ENCODE data around the gene CMTM3. TPM values are rescaled to one million over a fixed set of nuclear protein-coding genes. Genes with fewer than 3 reads are reported as not detected.
"Not testable (repeated sequence)": the region's sequence is repeated elsewhere in the genome, so short reads cannot be mapped to it uniquely, and the experiment has no call there.

Gene CMTM3
- total RNA-seq, 2 experiments from 2014 or later = 53.7 to 59.7 TPM

- Mint-ChIP-seq H3K27me3 (peaks cover 5% of the 10 kb centered on the region), H3K36me3 (ENCODE audit: low read depth) (no peaks in the 10 kb centered on the region), H3K27ac (no peak overlapping the region), H3K9me3 (ENCODE audit: low read depth) (no peaks in the 10 kb centered on the region), H3K4me1 (peaks cover 10% of the 10 kb centered on the region), H3K4me3 (no peak overlapping the region)
- DNase-seq (no peak), ATAC-seq (no peak)
- ChIA-PET CTCF (interaction anchor here (4.1 kb wide), 1 partner anchor 7 kb away, joined by 47 read pairs; no protein-coding TSS in a partner anchor), POLR2A (no interaction called here)
- intact Hi-C loops (cut with DNase I, micrococcal nuclease) = loop anchor here in 1 of 2 experiments (5.0 kb wide), 1 partner anchor 246 kb away; no protein-coding TSS in a partner anchor
Observed at GRCh38 chr16:66653581-66654350, 49.3 kb downstream of the CMTM3 start.

DNA sequence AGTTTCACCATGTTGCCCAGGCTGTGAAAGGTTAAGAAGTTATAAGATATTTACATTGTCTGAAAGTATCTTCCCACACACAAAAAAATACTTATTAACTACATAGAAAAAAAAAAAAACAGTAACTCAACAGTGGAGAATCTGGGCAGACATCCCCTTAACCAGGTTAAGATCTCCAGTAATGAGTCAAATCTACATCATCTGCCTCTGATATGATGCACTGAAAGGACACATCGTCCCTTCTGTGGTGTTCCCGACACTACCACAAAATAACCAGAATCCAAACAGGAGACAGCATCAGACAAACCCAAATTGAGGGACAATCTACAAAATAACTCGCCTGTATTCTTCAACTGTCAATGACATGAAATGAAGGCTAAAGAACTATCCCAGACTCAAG is 52.0 kb downstream of the CMTM3 start:
- ATAC-seq = no peak
- POLR2A ChIA-PET = no interaction called here
- Mint-ChIP-seq H3K27me3 (peaks cover 5% of the 10 kb centered on the region), H3K27ac (no peak overlapping the region), H3K9me3 (ENCODE audit: low read depth) (no peaks in the 10 kb centered on the region), H3K36me3 (ENCODE audit: low read depth) (no peaks in the 10 kb centered on the region), H3K4me1 (no peaks in the 10 kb centered on the region), H3K4me3 (no peak overlapping the region)
- CTCF ChIA-PET = interaction anchor here (0.8 to 1.1 kb wide), 2 partner anchors 48 to 67 kb away, joined by 3 to 5 read pairs; no protein-coding TSS in a partner anchor
- no peak for DNase-seq
- intact Hi-C loops (cut with DNase I, micrococcal nuclease) = no loop called here

- CTCF ChIA-PET = interaction anchor here (0.7 to 1.0 kb wide), 3 partner anchors 9 to 82 kb away, joined by 3 read pairs; no protein-coding TSS in a partner anchor
Observed at GRCh38 chr16:66658143-66658859, 53.8 kb downstream of the CMTM3 start.

DNA sequence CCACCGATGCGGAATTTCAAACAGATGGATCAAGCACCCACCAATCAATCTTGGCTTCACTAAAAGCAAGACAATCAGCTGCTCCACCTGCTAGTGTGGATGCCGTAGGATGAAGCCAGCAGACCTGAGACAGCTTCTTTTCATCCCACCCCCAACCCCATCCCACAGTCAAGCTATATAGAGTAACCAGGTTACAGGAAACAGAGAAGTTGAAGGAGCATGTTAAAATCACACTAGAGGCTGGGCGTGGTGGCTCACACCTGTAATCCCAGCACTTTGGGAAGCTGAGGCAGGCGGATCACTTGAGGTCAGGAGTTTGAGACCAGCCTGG is 54.3 kb downstream of the CMTM3 start:
- H3K4me3 Mint-ChIP-seq = no peak overlapping the region
- no peak for DNase-seq
- no peaks in the 10 kb centered on the region for H3K36me3 Mint-ChIP-seq (ENCODE audit: low read depth)
- ATAC-seq = no peak
- POLR2A ChIA-PET = no interaction called here
- no peaks in the 10 kb centered on the region for H3K4me1 Mint-ChIP-seq
- no peak overlapping the region for H3K27ac Mint-ChIP-seq
- CTCF ChIA-PET = interaction anchor here (0.7 to 4.3 kb wide), 4 partner anchors 7 to 81 kb away, joined by 3 to 47 read pairs (median 3); no protein-coding TSS in a partner anchor
- H3K9me3 Mint-ChIP-seq (ENCODE audit: low read depth) = no peaks in the 10 kb centered on the region
- peaks cover 5% of the 10 kb centered on the region for H3K27me3 Mint-ChIP-seq
- intact Hi-C loops (cut with DNase I, micrococcal nuclease) = no loop called here

More at GRCh38 chr16:66658143-66658859, 53.8 kb downstream of the CMTM3 start:
- no peaks in the 10 kb centered on the region for H3K36me3 Mint-ChIP-seq (ENCODE audit: low read depth)
- H3K27ac Mint-ChIP-seq = no peak overlapping the region
- intact Hi-C loops (cut with DNase I, micrococcal nuclease) = no loop called here
- no peak for DNase-seq
- no peaks in the 10 kb centered on the region for H3K4me1 Mint-ChIP-seq
- no peak overlapping the region for H3K4me3 Mint-ChIP-seq
- H3K27me3 Mint-ChIP-seq = peaks cover 5% of the 10 kb centered on the region
- ATAC-seq = no peak
- POLR2A ChIA-PET = no interaction called here
- H3K9me3 Mint-ChIP-seq (ENCODE audit: low read depth) = no peaks in the 10 kb centered on the region

- ChIA-PET POLR2A (no interaction called here), CTCF (interaction anchor here (0.6 to 4.3 kb wide), 8 partner anchors 8 to 254 kb away, joined by 3 to 47 read pairs (median 3); no protein-coding TSS in a partner anchor)
- Mint-ChIP-seq H3K27me3 (peaks cover 5% of the 10 kb centered on the region), H3K4me3 (no peak overlapping the region), H3K9me3 (ENCODE audit: low read depth) (no peaks in the 10 kb centered on the region), H3K4me1 (no peaks in the 10 kb centered on the region), H3K36me3 (ENCODE audit: low read depth) (no peaks in the 10 kb centered on the region), H3K27ac (no peak overlapping the region)
- no peak for ATAC-seq
- intact Hi-C loops (cut with DNase I, micrococcal nuclease) = no loop called here
- no peak for DNase-seq
Observed at GRCh38 chr16:66660422-66661209, 56.1 kb downstream of the CMTM3 start.

- ATAC-seq (no peak), DNase-seq (no peak)
- Mint-ChIP-seq H3K27me3 (peaks cover 5% of the 10 kb centered on the region), H3K27ac (no peak overlapping the region), H3K4me3 (no peak overlapping the region), H3K4me1 (no peaks in the 10 kb centered on the region), H3K36me3 (ENCODE audit: low read depth) (no peaks in the 10 kb centered on the region), H3K9me3 (ENCODE audit: low read depth) (no peaks in the 10 kb centered on the region)
- intact Hi-C loops (cut with DNase I, micrococcal nuclease) = no loop called here
- ChIA-PET CTCF (interaction anchor here (0.7 to 4.3 kb wide), 7 partner anchors 9 to 213 kb away, joined by 3 to 47 read pairs (median 3); no protein-coding TSS in a partner anchor), POLR2A (no interaction called here)
Observed at GRCh38 chr16:66661210-66661560, 56.7 kb downstream of the CMTM3 start.

GRCh38 chr16:66661671-66662346 is 57.3 kb downstream of the CMTM3 start:
- DNase-seq; ATAC-seq; H3K4me1 Mint-ChIP-seq; intact Hi-C loops (cut with DNase I, micrococcal nuclease); POLR2A ChIA-PET; H3K4me3 Mint-ChIP-seq; H3K9me3 Mint-ChIP-seq (ENCODE audit: low read depth); H3K27ac Mint-ChIP-seq; H3K27me3 Mint-ChIP-seq; H3K36me3 Mint-ChIP-seq (ENCODE audit: low read depth): not testable (repeated sequence)
- CTCF ChIA-PET = interaction anchor here (0.7 to 4.3 kb wide), 5 partner anchors 10 to 212 kb away, joined by 3 to 47 read pairs (median 3); no protein-coding TSS in a partner anchor

GRCh38 chr16:66662445-66663194 is 58.1 kb downstream of the CMTM3 start:
- intact Hi-C loops (cut with DNase I, micrococcal nuclease) = no loop called here
- POLR2A ChIA-PET = no interaction called here
- CTCF ChIA-PET = interaction anchor here (0.7 to 4.3 kb wide), 5 partner anchors 10 to 205 kb away, joined by 3 to 47 read pairs (median 3); no protein-coding TSS in a partner anchor
- no peak overlapping the region for H3K4me3 Mint-ChIP-seq
- no peak for DNase-seq
- H3K36me3 Mint-ChIP-seq (ENCODE audit: low read depth) = no peaks in the 10 kb centered on the region
- H3K27ac Mint-ChIP-seq = no peak overlapping the region
- no peaks in the 10 kb centered on the region for H3K9me3 Mint-ChIP-seq (ENCODE audit: low read depth)
- no peak for ATAC-seq
- H3K4me1 Mint-ChIP-seq = no peaks in the 10 kb centered on the region
- H3K27me3 Mint-ChIP-seq = peaks cover 3% of the 10 kb centered on the region

Measured in activated CD4-positive, alpha-beta T cell treated with anti-CD3 and anti-CD28 coated beads for 36 hours (primary cell).